Ovary (tissue), 3 donors: ENCODE results near the gene CASP1.

Source experiments
- EP300 ChIP-seq: sonication (generic); formaldehyde crosslinking; IDR thresholded peaks from one replicate; pipeline ENCODE4 v1.6.1; 2017; ENCODE audit warnings: antibody characterized with exemption
- POLR2A ChIP-seq: fragments of 450-650 bp; IDR thresholded peaks from one replicate; pipeline ENCODE4 v1.6.1; 2017; ENCODE audit warnings: antibody characterized with exemption, mild to moderate bottlenecking, moderate library complexity
- TF ChIP-seq, protein P1 (sequence below), 3 donors: fragments of 450-650 bp in 2 of 3; fragments of 200-600 bp in 1 of 3; IDR thresholded peaks; one replicate each; pipeline versions ENCODE4 v1.5.1 to v1.8.0; 2016 to 2022; ENCODE audit warnings: antibody characterized with exemption in 3 of 3, mild to moderate bottlenecking in 1 of 3
- donor health status: DM: no; HTN: no; CAD: no.

DNA sequence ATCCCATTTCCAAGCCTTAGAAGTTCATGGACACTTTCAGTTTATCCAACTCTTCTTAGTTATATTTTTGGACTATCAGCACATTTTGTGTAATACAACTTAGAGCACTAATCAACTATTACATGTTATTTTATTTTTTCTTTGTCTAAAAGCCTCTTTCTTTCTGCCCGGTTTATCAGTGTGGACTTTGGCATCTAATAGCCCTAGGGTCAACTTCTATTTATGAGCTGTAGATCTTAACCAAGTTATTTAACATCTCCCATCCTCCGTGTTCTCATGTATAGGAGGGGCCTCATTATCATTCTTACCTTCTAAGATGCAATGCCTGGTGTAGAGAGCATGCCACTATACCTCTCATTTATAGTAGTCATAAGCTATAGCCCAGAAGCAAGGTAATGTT, 5.8 kb upstream of the CASP1 start:
- TF ChIP-seq POLR2A: no peak
- TF ChIP-seq, protein P1, sequence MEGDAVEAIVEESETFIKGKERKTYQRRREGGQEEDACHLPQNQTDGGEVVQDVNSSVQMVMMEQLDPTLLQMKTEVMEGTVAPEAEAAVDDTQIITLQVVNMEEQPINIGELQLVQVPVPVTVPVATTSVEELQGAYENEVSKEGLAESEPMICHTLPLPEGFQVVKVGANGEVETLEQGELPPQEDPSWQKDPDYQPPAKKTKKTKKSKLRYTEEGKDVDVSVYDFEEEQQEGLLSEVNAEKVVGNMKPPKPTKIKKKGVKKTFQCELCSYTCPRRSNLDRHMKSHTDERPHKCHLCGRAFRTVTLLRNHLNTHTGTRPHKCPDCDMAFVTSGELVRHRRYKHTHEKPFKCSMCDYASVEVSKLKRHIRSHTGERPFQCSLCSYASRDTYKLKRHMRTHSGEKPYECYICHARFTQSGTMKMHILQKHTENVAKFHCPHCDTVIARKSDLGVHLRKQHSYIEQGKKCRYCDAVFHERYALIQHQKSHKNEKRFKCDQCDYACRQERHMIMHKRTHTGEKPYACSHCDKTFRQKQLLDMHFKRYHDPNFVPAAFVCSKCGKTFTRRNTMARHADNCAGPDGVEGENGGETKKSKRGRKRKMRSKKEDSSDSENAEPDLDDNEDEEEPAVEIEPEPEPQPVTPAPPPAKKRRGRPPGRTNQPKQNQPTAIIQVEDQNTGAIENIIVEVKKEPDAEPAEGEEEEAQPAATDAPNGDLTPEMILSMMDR (IDR thresholded peaks at IDR 0.05): no peak
- no peak for TF ChIP-seq EP300
